Putamen (tissue), 1 donor: ENCODE results near the gene FAM227A.
"Not testable (repeated sequence)": the region's sequence is repeated elsewhere in the genome, so short reads cannot be mapped to it uniquely, and the experiment has no call there.

Source experiments
- DNase-seq: peaks from one replicate; pipeline ENCODE4 v3.0.0-alpha.2; 2016; ENCODE audit warnings: low spot score

The FAM227A gene

GRCh38 chr22:38611559-38611958 is 44.6 kb downstream of the FAM227A start:
- DNase-seq, result no peak

GRCh38 chr22:38610234-38610633 is 46.0 kb downstream of the FAM227A start:
- DNase-seq, result no peak

GRCh38 chr22:38608992-38609750 is 47.0 kb downstream of the FAM227A start:
- no peak for DNase-seq

- DNase-seq, result no peak
Observed at GRCh38 chr22:38607680-38608079, 48.5 kb downstream of the FAM227A start.

GRCh38 chr22:38602166-38602565 is 54.0 kb downstream of the FAM227A start:
- DNase-seq, result no peak

GRCh38 chr22:38601221-38601764 is 54.9 kb downstream of the FAM227A start:
- DNase-seq, result no peak

- no peak for DNase-seq
Observed at GRCh38 chr22:38599466-38599865, 56.7 kb downstream of the FAM227A start.

GRCh38 chr22:38582923-38583322 is 73.3 kb downstream of the FAM227A start:
- DNase-seq, result not testable (repeated sequence)

- no peak for DNase-seq
Observed at GRCh38 chr22:38578505-38578904, 77.7 kb downstream of the FAM227A start.

- DNase-seq, result peak; percentile 56
Observed at GRCh38 chr22:38572065-38572464, 84.1 kb downstream of the FAM227A start.

GRCh38 chr22:38570779-38571364 is 85.3 kb downstream of the FAM227A start:
- peak; percentile 61 for DNase-seq

GRCh38 chr22:38569972-38570778 is 86.0 kb downstream of the FAM227A start, which contains the start of gene DMC1:
Gene DMC1 (minus strand): TSS chr22:38570183. CDS start chr22:38568256, 1,927 bp downstream.
- peak; percentile 86 for DNase-seq

- DNase-seq, result no peak
Observed at GRCh38 chr22:38569181-38569971, 86.8 kb downstream of the FAM227A start.

GRCh38 chr22:38567531-38568285 is 88.5 kb downstream of the FAM227A start:
- no peak for DNase-seq

- no peak for DNase-seq
Observed at GRCh38 chr22:38566726-38567504, 89.3 kb downstream of the FAM227A start.

GRCh38 chr22:38565441-38565840 is 90.8 kb downstream of the FAM227A start:
- no peak for DNase-seq

GRCh38 chr22:38564669-38565068 is 91.5 kb downstream of the FAM227A start:
- no peak for DNase-seq

GRCh38 chr22:38554281-38554680 is 101.9 kb downstream of the FAM227A start:
- no peak for DNase-seq

GRCh38 chr22:38549101-38549894 is 106.9 kb downstream of the FAM227A start:
- DNase-seq, result no peak
